GM19193 (cell line): ENCODE measurements around the gene GMPPA.

ENCODE experiments used
- POLR2A ChIP-seq: IDR thresholded peaks from 4 replicates; pipeline ENCODE4 v1.6.1; 2011; ENCODE audit not compliant: insufficient read depth, insufficient read length; ENCODE audit errors: extremely low read depth

Gene GMPPA

DNA sequence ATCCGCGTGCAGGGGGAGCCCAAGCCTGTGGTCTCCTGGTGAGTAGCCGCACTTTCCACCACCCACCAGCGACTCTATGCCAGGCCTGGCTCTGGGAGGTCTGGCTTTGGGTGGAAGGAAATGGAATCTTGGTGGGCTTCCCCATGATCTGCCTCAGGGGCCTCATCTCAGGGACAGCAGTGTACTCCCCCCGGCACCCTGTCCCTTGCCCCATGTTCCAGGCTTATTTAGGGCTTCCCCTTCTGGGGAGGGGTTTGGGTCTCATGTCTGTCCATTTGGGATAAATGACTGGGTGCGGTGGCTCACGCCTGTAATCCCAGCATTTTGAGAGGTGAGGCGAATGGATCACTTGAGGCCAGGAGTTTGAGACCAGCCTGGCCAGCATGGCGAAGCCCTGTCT, 36.3 kb upstream of the GMPPA start:
- TF ChIP-seq POLR2A: no peak

DNA sequence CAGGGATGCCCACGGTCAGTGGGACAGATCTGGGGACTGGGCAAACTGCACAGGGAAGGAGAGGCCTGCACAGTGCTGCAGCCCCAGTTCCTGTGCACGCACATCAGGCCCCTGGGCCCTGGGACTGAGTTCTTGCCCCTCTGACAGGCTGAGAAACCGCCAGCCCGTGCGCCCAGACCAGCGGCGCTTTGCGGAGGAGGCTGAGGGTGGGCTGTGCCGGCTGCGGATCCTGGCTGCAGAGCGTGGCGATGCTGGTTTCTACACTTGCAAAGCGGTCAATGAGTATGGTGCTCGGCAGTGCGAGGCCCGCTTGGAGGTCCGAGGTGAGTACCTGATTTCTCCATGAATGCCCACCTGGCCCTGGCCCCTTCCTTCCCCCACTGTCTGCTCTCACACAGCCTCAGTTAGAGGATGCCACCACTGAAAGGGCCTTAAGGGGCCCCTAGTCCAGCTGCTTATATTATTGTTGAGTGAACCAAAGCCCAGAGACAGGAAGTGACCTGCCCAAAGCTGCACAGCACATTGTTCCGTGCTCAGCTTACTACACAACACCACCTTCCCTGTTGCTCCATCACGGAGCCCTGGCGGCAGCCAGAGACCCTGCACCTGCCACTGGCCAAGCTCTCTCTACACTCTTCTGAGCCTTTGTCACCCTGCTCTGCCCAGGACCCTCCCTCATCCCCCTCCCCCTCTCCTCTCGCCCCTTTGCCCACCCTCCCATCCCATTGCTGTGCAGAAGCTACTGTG, 34.2 kb upstream of the GMPPA start:
- TF ChIP-seq POLR2A: no peak

DNA sequence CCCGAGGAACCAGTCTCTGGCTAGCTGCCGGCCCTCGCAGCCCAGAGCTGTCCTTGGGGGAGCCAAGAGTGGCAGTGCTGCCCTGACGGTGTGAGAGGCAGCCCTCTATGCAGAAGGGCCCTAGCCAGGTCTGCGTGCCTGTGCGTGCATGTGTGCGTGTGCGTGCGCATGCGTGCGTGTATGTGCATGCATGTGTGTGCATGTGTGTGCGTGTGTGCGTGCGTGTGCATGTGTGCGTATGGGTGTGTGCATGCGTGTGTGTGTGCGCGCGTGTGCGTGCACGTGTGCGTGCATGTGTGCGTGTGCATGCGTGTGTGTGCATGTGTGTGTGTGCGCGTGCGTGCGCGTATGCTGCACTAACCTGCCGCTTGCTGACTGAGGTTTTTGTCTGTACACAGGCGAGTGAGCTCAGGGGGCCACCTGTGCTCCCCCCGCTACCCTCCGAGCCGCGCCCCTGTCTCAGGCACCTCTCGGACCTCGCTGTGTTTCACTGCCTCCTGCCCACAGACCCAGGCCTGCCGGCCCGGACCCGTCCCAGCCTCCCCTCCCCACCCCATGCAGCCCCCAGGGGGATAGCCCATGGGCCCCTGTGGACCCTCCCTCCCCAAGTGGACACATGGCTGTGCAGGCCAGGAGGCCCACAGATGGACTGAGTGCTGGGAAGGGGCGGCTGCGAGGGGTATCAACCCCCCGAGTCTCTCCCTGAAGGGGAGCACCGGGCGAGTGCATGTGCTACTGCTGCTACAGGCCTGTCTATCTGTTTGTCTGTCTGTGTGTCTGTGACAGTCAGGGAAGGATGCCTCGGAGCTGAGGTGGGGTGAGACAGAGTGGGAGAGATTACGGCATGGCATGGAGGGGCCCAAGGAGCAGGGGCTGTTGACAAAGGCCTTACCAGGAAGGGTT, 32.8 kb upstream of the GMPPA start:
- no peak for TF ChIP-seq POLR2A

DNA sequence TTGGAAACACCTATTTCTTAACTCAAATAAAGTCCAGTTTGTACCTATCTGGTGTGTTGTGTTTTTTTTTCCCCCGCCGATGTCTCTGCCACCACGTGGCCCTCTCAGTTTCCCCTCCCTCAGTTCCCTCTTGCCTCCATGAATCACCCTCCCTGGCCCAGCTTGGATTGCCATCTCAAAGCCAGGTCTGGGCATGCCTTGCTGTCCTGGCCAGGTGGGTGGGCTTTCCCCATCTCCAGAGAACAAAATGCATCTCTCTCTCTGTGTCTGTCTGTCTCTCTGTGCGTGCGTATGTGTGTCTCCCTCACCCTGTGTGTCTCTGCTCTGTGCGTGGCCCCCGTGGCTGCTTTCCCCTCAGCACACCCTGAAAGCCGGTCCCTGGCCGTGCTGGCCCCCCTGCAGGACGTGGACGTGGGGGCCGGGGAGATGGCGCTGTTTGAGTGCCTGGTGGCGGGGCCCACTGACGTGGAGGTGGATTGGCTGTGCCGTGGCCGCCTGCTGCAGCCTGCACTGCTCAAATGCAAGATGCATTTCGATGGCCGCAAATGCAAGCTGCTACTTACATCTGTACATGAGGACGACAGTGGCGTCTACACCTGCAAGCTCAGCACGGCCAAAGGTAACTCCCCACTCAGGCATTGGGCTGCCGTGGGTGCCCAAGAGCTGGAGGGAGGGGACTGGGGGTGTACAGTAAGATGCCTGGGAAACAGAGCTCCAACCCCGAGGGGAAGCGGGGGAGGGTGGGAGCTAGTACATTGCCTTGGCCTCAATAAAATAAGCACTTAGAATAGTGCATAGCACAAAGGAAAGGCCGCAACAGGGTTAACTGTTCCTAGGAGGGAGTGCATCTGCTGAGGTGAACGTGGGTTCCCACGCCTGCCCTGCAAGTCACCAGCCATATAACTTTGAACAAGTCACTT, 31.6 kb upstream of the GMPPA start:
- no peak for TF ChIP-seq POLR2A

DNA sequence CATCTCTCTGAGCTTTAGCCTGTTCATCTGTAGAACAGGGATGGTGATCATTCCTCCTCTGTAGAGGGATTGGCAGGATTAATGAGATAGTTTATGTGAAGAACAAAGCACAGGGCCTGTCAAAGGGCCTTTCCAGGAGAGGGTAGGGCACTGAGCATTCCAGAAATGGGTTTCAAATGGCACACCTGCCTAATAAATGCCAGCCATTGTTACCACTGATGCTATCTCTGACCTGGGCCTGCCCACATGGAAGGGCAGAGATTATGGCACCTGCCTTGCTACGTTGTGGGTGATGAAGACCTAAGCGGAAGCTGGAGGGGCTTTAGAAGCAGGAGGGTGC, 31.0 kb upstream of the GMPPA start:
- no peak for TF ChIP-seq POLR2A

DNA sequence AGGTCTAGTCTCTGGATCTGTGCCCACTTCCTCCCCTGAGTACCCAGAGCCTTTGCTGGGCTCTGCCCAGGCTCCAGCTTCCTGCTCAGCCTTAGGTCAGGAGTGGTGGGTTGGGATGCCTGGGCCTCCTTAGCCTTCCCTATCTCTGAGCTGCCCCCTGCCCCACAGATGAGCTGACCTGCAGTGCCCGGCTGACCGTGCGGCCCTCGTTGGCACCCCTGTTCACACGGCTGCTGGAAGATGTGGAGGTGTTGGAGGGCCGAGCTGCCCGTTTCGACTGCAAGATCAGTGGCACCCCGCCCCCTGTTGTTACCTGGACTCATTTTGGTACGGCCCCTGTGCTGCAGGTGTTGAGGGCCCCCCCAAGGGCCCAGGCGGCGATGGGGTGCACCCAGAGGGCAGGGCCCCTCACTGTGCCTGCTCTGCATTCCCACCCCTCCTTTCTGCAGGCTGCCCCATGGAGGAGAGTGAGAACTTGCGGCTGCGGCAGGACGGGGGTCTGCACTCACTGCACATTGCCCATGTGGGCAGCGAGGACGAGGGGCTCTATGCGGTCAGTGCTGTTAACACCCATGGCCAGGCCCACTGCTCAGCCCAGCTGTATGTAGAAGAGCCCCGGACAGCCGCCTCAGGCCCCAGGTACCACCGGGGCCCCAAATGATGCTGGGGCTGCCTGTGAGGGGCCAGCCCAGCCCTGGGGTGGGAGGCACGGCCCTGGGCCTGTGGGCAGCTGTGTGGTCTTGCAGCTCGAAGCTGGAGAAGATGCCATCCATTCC, 30.1 kb upstream of the GMPPA start:
- TF ChIP-seq POLR2A: no peak

DNA sequence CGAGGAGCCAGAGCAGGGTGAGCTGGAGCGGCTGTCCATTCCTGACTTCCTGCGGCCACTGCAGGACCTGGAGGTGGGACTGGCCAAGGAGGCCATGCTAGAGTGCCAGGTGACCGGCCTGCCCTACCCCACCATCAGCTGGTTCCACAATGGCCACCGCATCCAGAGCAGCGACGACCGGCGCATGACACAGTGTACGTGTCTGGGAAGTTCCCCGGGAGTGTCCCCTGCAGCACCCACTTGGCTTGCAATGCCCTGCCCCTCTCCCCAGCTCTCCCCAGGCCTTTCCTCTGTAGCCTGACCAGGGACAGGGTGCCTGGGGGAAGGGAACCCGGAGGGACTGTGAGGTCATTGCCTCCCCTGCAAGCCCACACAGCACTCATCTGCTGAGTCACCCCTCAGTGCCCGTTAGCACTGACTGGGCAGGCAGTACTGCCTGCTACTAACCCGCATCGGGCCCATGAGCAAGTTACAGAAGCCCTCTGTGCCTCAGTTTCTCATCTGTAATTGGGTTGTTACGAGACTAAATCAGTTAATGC, 29.4 kb upstream of the GMPPA start:
- TF ChIP-seq POLR2A: no peak

DNA sequence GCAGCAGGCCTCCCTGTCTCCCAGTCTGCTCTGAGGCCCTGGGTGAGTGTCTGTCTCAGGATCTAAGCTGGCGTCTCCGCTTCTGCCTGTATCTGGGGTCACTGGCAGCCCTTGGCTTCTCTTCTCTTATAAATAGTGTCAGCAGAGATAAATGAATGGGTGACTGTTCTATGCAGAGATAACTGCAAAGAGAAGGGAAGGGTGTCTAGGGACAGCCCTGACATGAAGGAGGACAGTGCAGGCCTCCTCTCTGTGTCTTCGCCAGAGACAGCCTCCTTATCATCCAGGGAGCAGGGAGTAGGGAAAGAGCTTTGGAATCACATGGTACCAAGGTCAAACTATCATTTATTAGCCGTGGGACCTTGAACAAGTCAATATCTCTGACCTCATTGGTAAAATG, 28.3 kb upstream of the GMPPA start:
- no peak for TF ChIP-seq POLR2A

DNA sequence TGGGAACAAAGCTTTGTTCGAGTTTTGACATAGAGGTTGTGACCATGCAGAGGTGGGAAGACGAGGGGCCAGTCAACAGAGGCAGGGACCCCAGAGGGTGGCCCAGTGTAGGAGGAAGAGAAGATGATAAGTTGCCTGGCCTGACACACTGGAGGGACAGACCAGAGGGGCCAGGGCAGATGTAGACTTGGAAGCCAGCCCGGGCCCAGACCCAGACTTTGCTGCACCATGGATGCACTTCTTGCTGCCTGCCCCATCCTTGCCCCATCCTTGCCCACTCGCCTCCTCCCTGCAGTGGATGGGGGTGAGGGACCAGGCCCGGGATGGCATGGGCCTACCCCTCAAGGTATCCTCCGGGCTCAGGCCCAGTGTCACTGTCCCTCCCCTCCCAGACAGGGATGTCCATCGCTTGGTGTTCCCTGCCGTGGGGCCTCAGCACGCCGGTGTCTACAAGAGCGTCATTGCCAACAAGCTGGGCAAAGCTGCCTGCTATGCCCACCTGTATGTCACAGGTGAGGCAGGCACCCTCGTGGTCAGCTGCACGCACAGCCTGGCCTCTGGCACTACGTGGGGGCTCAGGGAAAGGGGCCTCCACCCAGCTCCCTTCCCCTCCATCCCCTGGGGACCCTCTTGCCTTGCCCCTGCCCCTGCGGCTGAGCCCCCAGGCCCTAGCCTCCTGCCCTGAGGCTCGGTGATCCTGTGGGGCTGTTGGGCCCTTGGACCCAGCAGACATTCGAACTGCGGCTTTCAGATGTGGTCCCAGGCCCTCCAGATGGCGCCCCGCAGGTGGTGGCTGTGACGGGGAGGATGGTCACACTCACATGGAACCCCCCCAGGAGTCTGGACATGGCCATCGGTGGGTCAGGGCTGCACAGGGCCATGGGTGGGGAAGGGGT, 27.0 kb upstream of the GMPPA start:
- TF ChIP-seq POLR2A: no peak

DNA sequence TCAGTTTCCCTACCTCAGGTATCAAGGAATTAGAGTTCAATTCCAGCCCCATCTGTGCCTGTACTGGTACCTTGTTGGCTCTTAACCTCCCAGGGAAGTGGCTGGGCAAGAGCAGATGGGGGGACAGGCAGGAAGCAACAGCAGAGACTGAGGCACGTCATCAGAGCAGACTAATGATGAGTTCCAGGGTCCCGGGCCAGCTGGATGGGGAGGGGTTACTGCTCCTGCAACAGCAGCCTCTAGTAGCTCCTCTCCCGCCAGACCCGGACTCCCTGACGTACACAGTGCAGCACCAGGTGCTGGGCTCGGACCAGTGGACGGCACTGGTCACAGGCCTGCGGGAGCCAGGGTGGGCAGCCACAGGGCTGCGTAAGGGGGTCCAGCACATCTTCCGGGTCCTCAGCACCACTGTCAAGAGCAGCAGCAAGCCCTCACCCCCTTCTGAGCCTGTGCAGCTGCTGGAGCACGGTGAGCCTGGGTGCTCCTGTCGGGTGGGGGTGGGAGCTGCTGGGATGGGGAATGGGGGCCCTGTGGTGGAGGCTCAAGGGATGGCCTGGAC, 26.0 kb upstream of the GMPPA start:
- TF ChIP-seq POLR2A: no peak

DNA sequence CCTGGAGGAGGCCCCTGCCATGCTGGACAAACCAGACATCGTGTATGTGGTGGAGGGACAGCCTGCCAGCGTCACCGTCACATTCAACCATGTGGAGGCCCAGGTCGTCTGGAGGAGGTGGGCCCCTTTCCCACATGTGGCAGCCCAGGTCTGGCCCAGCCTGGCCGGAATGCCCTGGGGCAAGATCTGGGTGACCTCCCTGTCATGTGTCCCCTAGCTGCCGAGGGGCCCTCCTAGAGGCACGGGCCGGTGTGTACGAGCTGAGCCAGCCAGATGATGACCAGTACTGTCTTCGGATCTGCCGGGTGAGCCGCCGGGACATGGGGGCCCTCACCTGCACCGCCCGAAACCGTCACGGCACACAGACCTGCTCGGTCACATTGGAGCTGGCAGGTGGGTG, 25.2 kb upstream of the GMPPA start:
- TF ChIP-seq POLR2A: no peak

DNA sequence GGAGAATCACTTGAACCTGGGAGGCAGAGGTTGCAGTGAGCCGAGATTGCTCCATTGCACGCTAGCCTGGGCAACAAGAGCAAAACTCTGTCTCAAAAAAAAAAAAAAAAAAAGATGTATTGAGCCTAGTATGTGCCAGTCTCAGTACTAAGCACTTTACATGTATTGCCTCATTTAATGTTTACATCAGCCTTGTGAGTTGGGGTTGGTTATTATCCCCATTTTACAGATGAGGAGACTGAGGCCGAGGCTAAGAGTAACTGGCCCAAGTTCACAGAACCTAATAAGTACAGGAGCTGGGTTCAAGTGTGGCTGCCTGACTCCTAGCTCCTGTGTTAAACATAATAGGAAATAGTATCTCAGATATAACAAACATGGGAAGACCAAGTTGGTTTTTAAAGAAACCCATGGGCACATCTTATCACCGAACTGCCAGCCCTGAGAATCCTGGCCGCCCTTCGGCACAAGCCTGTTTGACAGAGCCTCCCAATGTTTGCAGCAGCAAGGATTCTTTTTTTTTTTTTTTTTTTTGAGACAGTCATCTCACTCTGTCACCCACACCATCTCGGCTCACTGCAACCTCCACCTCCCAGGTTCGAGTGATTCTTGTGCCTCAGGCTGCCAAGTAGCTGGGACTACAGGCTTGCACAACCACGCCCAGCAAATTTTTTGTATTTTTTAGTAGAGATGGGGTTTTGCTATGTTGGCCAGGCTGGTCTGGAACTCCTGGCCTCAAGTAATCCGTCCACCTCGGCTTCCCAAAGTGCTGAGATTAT, 24.2 kb upstream of the GMPPA start:
- no peak for TF ChIP-seq POLR2A
